ENCODE measurements around the gene IL12RB1. TPM values are rescaled to one million over a fixed set of nuclear protein-coding genes. Genes with fewer than 3 reads are reported as not detected.
A peak's percentile ranks its signal among the peaks of the same experiment; 100 is the strongest.

IL12RB1 gene
- total RNA-seq, 1 donor from 2014 or later: not detected

DNA sequence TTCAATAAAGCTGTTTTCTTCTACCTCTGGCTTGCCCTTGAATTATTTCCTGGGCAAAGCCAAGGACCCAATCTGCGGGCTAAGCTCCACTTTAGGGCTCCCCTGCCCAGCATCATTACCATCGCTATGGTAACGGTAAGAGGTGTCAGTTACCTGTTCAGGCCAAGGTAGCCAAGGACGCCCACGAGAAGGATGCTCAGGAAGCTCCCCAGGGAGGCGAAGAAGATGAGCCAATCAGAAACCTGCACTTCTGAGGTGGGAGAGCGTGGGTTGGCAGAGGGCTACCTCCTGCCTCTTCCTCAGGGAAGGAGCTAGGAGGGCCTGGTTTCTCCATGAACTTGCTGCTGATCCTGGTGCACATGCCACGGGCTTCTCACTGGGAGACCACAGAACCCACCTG, 24.7 kb downstream of the IL12RB1 start:
- Mint-ChIP-seq H3K4me3 (ENCODE audit: unreplicated experiment) (no peak overlapping the region), H3K27me3 (ENCODE audit: low read depth) (peaks cover 2% of the 10 kb centered on the region), H3K9me3 (ENCODE audit: low read depth) (no peaks in the 10 kb centered on the region), H3K36me3 (ENCODE audit: low read depth) (no peaks in the 10 kb centered on the region), H3K27ac (ENCODE audit: unreplicated experiment) (no peak overlapping the region), H3K4me1 (ENCODE audit: low read depth) (peaks cover 11% of the 10 kb centered on the region)
- DNase-seq (ENCODE audit: low spot score): no peak
- TF ChIP-seq, protein P1, sequence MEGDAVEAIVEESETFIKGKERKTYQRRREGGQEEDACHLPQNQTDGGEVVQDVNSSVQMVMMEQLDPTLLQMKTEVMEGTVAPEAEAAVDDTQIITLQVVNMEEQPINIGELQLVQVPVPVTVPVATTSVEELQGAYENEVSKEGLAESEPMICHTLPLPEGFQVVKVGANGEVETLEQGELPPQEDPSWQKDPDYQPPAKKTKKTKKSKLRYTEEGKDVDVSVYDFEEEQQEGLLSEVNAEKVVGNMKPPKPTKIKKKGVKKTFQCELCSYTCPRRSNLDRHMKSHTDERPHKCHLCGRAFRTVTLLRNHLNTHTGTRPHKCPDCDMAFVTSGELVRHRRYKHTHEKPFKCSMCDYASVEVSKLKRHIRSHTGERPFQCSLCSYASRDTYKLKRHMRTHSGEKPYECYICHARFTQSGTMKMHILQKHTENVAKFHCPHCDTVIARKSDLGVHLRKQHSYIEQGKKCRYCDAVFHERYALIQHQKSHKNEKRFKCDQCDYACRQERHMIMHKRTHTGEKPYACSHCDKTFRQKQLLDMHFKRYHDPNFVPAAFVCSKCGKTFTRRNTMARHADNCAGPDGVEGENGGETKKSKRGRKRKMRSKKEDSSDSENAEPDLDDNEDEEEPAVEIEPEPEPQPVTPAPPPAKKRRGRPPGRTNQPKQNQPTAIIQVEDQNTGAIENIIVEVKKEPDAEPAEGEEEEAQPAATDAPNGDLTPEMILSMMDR (IDR thresholded peaks at IDR 0.05): no peak

DNA sequence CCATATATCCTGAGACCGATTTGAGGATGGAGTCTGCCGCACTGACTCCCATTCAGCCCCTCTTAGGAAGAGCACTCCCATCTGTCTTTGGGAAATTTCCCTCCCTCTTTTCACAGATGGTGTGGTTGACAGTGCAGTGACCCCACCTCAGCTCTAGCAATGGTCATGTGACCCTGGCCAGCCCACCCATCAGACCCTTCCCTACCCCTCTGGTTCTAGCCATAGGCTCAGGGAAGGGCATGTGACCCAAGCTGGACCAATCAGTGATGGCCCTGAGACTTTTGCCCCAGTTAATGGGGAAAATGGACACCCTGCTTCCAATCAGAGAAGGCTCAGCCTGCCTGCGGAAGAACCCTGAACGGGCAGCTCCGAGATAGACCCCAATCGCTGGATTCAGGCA, 26.3 kb downstream of the IL12RB1 start:
- Mint-ChIP-seq H3K4me3 (ENCODE audit: unreplicated experiment) (no peak overlapping the region), H3K36me3 (ENCODE audit: low read depth) (no peaks in the 10 kb centered on the region), H3K9me3 (ENCODE audit: low read depth) (no peaks in the 10 kb centered on the region), H3K27ac (ENCODE audit: unreplicated experiment) (no peak overlapping the region), H3K27me3 (ENCODE audit: low read depth) (peaks cover 2% of the 10 kb centered on the region), H3K4me1 (ENCODE audit: low read depth) (peaks cover 11% of the 10 kb centered on the region)
- DNase-seq (ENCODE audit: low spot score): no peak
- TF ChIP-seq, protein P1 (IDR thresholded peaks at IDR 0.05): no peak

DNA sequence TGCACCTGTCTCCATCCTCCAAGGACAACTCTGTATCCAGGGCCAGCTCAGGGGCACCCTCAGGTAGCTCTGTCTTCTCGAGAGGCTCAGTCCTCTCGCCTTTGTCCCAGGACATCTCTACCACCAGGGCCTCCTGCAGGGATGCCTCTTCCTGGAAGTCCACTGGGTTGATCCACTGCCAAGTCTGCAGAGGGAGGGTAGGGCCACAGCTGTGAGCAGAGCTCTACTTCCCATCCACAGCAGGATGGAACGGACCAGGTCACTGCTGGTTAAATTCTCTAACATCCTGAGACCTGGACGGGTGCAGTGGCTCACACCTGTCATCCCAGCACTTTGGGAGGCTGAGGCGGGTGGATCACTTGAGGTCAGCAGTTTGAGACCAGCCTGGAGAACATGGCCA, 26.8 kb downstream of the IL12RB1 start:
- no peak overlapping the region for H3K4me3 Mint-ChIP-seq (ENCODE audit: unreplicated experiment)
- TF ChIP-seq, protein P1 (IDR thresholded peaks at IDR 0.05): no peak
- no peak for DNase-seq (ENCODE audit: low spot score)
- H3K9me3 Mint-ChIP-seq (ENCODE audit: low read depth): no peaks in the 10 kb centered on the region
- no peaks in the 10 kb centered on the region for H3K36me3 Mint-ChIP-seq (ENCODE audit: low read depth)
- H3K27me3 Mint-ChIP-seq (ENCODE audit: low read depth): peaks cover 2% of the 10 kb centered on the region
- peaks cover 11% of the 10 kb centered on the region for H3K4me1 Mint-ChIP-seq (ENCODE audit: low read depth)
- H3K27ac Mint-ChIP-seq (ENCODE audit: unreplicated experiment): no peak overlapping the region

DNA sequence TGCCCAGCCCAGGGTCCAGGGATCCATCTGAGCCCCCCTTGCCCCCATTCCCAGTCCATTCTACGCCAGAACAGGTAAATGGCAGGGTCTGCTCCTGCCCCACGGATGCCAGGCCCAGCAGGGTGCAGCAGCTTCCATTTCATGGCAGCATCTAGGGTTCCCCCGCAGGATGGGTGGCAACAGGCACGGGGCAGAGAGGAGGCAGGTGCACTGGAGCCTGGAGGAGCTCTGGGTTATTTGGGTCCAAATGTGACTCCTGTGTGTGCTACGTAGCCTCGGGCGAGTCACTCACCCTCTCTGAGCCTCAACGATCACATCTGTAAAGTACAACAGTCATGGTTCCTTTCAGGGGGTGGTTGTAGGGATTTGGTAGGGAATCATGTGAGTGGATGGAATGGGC, 27.4 kb downstream of the IL12RB1 start:
- DNase-seq (ENCODE audit: low spot score): no peak
- Mint-ChIP-seq H3K9me3 (ENCODE audit: low read depth) (no peaks in the 10 kb centered on the region), H3K27me3 (ENCODE audit: low read depth) (peaks cover 2% of the 10 kb centered on the region), H3K4me3 (ENCODE audit: unreplicated experiment) (no peak overlapping the region), H3K4me1 (ENCODE audit: low read depth) (peaks cover 11% of the 10 kb centered on the region), H3K27ac (ENCODE audit: unreplicated experiment) (no peak overlapping the region), H3K36me3 (ENCODE audit: low read depth) (no peaks in the 10 kb centered on the region)
- TF ChIP-seq, protein P1 (IDR thresholded peaks at IDR 0.05): no peak

DNA sequence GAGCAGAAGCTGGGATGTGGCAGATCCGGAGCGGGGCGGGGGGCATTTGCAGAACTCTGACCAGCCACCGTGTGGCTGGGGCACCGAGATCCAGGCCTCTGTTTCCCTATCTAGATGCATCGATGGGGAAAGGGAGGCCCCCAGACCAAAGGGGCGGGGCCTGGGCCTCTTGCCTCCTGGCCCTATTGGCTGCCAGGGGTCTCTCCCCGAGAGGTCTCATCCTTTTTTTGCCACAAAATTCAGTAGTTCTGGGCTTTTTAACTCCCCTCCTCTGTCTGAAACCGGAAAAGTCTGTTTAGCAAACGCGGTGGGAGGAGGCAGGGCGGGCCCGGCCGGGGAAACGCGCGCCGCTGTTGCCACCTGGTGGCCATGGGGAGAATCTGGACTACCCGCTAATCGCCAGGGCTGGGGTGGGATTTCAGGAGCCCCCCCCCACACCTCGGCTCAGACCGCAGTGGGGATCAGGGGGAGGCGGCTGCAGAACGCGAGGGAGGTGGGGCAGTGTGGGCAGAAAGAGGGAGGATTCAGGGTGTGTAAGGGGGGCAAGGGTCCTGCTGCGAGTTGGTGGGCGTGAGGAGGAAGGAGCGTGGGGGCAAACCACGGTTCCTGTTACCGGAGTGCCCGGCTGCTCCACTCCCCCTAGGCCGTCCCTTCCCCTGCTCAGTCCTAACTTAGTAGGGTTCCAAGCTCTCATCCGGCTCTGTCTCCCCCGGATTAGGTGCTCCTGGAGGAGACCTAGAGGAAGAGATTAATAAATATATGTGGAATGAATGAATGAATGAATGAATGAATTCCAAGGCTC, 28.3 kb downstream of the IL12RB1 start:
- peak overlapping the region; percentile 78 for H3K27ac Mint-ChIP-seq (ENCODE audit: unreplicated experiment)
- H3K4me3 Mint-ChIP-seq (ENCODE audit: unreplicated experiment): peak overlapping the region; percentile 58
- no peak for DNase-seq (ENCODE audit: low spot score)
- no peaks in the 10 kb centered on the region for H3K36me3 Mint-ChIP-seq (ENCODE audit: low read depth)
- H3K4me1 Mint-ChIP-seq (ENCODE audit: low read depth): peaks cover 18% of the 10 kb centered on the region
- TF ChIP-seq, protein P1 (IDR thresholded peaks at IDR 0.05): peak; percentile 99
- H3K9me3 Mint-ChIP-seq (ENCODE audit: low read depth): no peaks in the 10 kb centered on the region
- peaks cover 2% of the 10 kb centered on the region for H3K27me3 Mint-ChIP-seq (ENCODE audit: low read depth)

Data from chondrocyte (in vitro differentiated cells).